ENCODE data around the gene CFLAR. TPM values are rescaled to one million over a fixed set of nuclear protein-coding genes. Genes with fewer than 3 reads are reported as not detected.

Gene CFLAR
- total and polyA plus RNA-seq, 4 donors: 24.4 to 169 (median 45.5) TPM

- Histone ChIP-seq H3K4me1 (ENCODE audit: control insufficient read depth in 4 of 4, insufficient read depth in 4 of 4, low read length in 3 of 4) (peaks cover 21 to 46% (median 39%) of the 10 kb centered on the region in 4 donors), H3K4me3 (ENCODE audit: low read depth in 1 of 3, low read length in 3 of 3) (no peak overlapping the region), H3K36me3 (ENCODE audit: control insufficient read depth in 4 of 4, insufficient read depth in 3 of 4, low read depth in 1 of 4, low read length in 3 of 4) (peaks cover 2 to 12% (median 9%) of the 10 kb centered on the region in 4 donors), H3K9ac (ENCODE audit: low read depth in 1 of 2, low read length in 2 of 2) (no peak overlapping the region), H3K27ac (ENCODE audit: low read depth in 1 of 2, low read length in 2 of 2) (peak overlapping the region; percentile 54 to 64), H3K27me3 (ENCODE audit: control insufficient read depth in 4 of 4, insufficient read depth in 4 of 4, low read length in 3 of 4) (no peaks in the 10 kb centered on the region), H3K9me3 (ENCODE audit: control insufficient read depth in 4 of 4, low read length in 3 of 4) (no peaks in the 10 kb centered on the region)
- WGBS: 33% methylated on average over 4 of the region's 4 CpGs
- TF ChIP-seq, protein P1, sequence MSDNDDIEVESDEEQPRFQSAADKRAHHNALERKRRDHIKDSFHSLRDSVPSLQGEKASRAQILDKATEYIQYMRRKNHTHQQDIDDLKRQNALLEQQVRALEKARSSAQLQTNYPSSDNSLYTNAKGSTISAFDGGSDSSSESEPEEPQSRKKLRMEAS (IDR thresholded peaks at IDR 0.05): no peak
- TF ChIP-seq RXRA (IDR thresholded peaks at IDR 0.05) (peak in 1 of 2 donors; percentile 11), YY1 (IDR thresholded peaks at IDR 0.05) (peak; percentile 20)
- no peak for DNase-seq (ENCODE audit: low spot score)
These were observed 13.1 kb downstream of the CFLAR start for GRCh38 chr2:201128933-201129505.

- no peaks in the 10 kb centered on the region for H3K9me3 ChIP-seq (ENCODE audit: control insufficient read depth in 4 of 4, low read length in 3 of 4)
- WGBS: 74% methylated on average over 3 of the region's 3 CpGs
- no peaks in the 10 kb centered on the region for H3K27me3 ChIP-seq (ENCODE audit: control insufficient read depth in 4 of 4, insufficient read depth in 4 of 4, low read length in 3 of 4)
- TF ChIP-seq JUND (IDR thresholded peaks at IDR 0.05) (peak in 1 of 2 donors; percentile 19), YY1 (IDR thresholded peaks at IDR 0.05) (peak; percentile 36), NR2F2 (IDR thresholded peaks at IDR 0.05) (peak; percentile 55), FOXA2 (IDR thresholded peaks at IDR 0.05) (no peak)
- peaks cover 4 to 18% (median 15%) of the 10 kb centered on the region in 4 donors for H3K36me3 ChIP-seq (ENCODE audit: control insufficient read depth in 4 of 4, insufficient read depth in 3 of 4, low read depth in 1 of 4, low read length in 3 of 4)
- no peak overlapping the region for H3K9ac ChIP-seq (ENCODE audit: low read depth in 1 of 2, low read length in 2 of 2)
- DNase-seq (ENCODE audit: low spot score): no peak
- H3K4me1 ChIP-seq (ENCODE audit: control insufficient read depth in 4 of 4, insufficient read depth in 4 of 4, low read length in 3 of 4): peaks cover 16 to 30% (median 25%) of the 10 kb centered on the region in 4 donors
- H3K4me3 ChIP-seq (ENCODE audit: low read depth in 1 of 3, low read length in 3 of 3): no peak overlapping the region
- peak overlapping the region; percentile 2 to 34 for H3K27ac ChIP-seq (ENCODE audit: low read depth in 1 of 2, low read length in 2 of 2)
These were observed 14.7 kb downstream of the CFLAR start for GRCh38 chr2:201130524-201131186.

GRCh38 chr2:201132518-201132917 lies 16.6 kb downstream of the CFLAR start:
- no peak for DNase-seq (ENCODE audit: low spot score)
- H3K27ac ChIP-seq (ENCODE audit: low read depth in 1 of 2, low read length in 2 of 2): no peak overlapping the region
- no peak overlapping the region for H3K9ac ChIP-seq (ENCODE audit: low read depth in 1 of 2, low read length in 2 of 2)
- peaks cover 11 to 35% (median 31%) of the 10 kb centered on the region in 4 donors for H3K36me3 ChIP-seq (ENCODE audit: control insufficient read depth in 4 of 4, insufficient read depth in 3 of 4, low read depth in 1 of 4, low read length in 3 of 4)
- H3K27me3 ChIP-seq (ENCODE audit: control insufficient read depth in 4 of 4, insufficient read depth in 4 of 4, low read length in 3 of 4): no peaks in the 10 kb centered on the region
- TF ChIP-seq CTCF (IDR thresholded peaks at IDR 0.05; ENCODE audit: low read depth, low read length, missing input control) (no peak), JUND (IDR thresholded peaks at IDR 0.05) (no peak), RXRA (IDR thresholded peaks at IDR 0.05) (no peak)
- H3K4me1 ChIP-seq (ENCODE audit: control insufficient read depth in 4 of 4, insufficient read depth in 4 of 4, low read length in 3 of 4): peaks cover 4 to 13% (median 9%) of the 10 kb centered on the region in 4 donors
- no peak overlapping the region for H3K4me3 ChIP-seq (ENCODE audit: low read depth in 1 of 3, low read length in 3 of 3)
- no peaks in the 10 kb centered on the region for H3K9me3 ChIP-seq (ENCODE audit: control insufficient read depth in 4 of 4, low read length in 3 of 4)
- WGBS: 60% methylated on average over 1 of the region's 1 CpG

DNA sequence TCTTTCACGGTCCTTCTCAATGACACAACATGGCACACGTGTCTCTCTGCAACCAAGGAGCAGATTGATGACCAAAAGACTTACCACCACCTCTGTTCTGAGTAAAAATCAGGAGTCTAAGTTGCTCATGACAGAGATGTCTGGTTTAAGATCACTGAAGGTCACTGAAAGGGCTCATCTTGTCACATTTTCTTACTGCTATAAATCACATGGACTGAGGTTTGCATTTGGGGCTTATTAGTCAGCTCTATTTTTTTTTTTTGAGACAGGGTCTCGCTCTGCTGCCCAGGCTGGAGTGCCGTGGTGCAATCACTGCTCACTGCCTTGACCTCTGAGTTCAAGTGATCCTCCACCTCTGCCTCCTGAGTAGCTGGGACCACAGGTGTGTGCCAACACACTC lies 19.4 kb downstream of the CFLAR start:
- Histone ChIP-seq H3K27ac (ENCODE audit: low read depth in 1 of 2, low read length in 2 of 2) (no peak overlapping the region), H3K9me3 (ENCODE audit: control insufficient read depth in 4 of 4, low read length in 3 of 4) (no peaks in the 10 kb centered on the region), H3K4me3 (ENCODE audit: low read depth in 1 of 3, low read length in 3 of 3) (no peak overlapping the region), H3K9ac (ENCODE audit: low read depth in 1 of 2, low read length in 2 of 2) (no peak overlapping the region), H3K36me3 (ENCODE audit: control insufficient read depth in 4 of 4, insufficient read depth in 3 of 4, low read depth in 1 of 4, low read length in 3 of 4) (peaks cover 19 to 56% (median 49%) of the 10 kb centered on the region in 4 donors), H3K4me1 (ENCODE audit: control insufficient read depth in 4 of 4, insufficient read depth in 4 of 4, low read length in 3 of 4) (no peaks in the 10 kb centered on the region), H3K27me3 (ENCODE audit: control insufficient read depth in 4 of 4, insufficient read depth in 4 of 4, low read length in 3 of 4) (no peaks in the 10 kb centered on the region)
- WGBS: 82% methylated on average over 4 of the region's 4 CpGs
- DNase-seq (ENCODE audit: low spot score): peak; percentile 20
- no peak for TF ChIP-seq TAF1 (conservative IDR thresholded peaks at IDR 0.05)
- TF ChIP-seq HNF4G (IDR thresholded peaks at IDR 0.05): no peak
- TF ChIP-seq ZBTB33 (IDR thresholded peaks at IDR 0.05): no peak
- TF ChIP-seq HNF4A (conservative IDR thresholded peaks at IDR 0.05): no peak
- no peak for TF ChIP-seq GABPA (IDR thresholded peaks at IDR 0.05 in 1 of 2, conservative IDR thresholded peaks at IDR 0.05 in 1 of 2)
- no peak for TF ChIP-seq REST (IDR thresholded peaks at IDR 0.05)
- no peak for TF ChIP-seq YY1 (IDR thresholded peaks at IDR 0.05)
- no peak for TF ChIP-seq EGR1 (IDR thresholded peaks at IDR 0.05; ENCODE audit: low read depth in 2 of 2)
